Peyer's patch (tissue), 4 donors: ENCODE measurements around the gene ADAP1.

ENCODE experiments used
- CTCF ChIP-seq, 6 experiments: fragments of 450-650 bp in 4 of 6; fragments of 200-600 bp in 2 of 6; sonication (generic) in 1 of 6; IDR thresholded peaks; one replicate each; pipeline ENCODE4 v1.5.1; 2017 to 2019; ENCODE audit warnings: antibody characterized with exemption in 6 of 6, mild to moderate bottlenecking in 3 of 6, moderate library complexity in 1 of 6
- POLR2A ChIP-seq, 2 donors: fragments of 450-650 bp; IDR thresholded peaks; one replicate each; pipeline ENCODE4 v1.5.1; 2017; ENCODE audit warnings: antibody characterized with exemption in 2 of 2, mild to moderate bottlenecking in 2 of 2, moderate library complexity in 2 of 2

- TF ChIP-seq CTCF (IDR thresholded peaks at IDR 0.05) (no peak), POLR2A (IDR thresholded peaks at IDR 0.05) (no peak)
These were observed 58.9 kb downstream of the ADAP1 start for GRCh38 chr7:895451-896052.
